ENCODE measurements around the gene TCF23.

DNA sequence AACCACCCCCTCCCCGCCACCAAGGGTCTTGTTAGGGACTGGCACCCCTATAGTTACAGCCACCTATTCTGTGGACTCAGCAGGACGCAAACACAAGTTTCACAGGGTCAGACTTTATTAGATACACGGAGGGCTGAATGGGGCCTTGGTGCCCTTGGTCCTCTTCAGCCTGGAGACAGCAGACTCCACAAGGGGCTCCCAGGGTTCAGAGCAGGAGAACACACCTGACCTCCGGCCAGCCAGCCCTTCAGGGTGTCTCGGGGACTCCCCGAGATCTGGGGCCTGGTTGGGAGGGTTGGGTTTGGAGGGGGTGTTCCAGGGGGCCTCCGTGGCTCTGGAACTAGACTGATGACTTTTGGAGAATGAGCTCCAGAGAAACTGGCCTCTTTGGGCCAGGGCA lies 12.1 kb upstream of the TCF23 start:
- TF ChIP-seq CTCF (IDR thresholded peaks at IDR 0.05) (no peak), TEAD4 (CRISPR knock-in tag; IDR thresholded peaks at IDR 0.05) (no peak), ATF2 (CRISPR knock-in tag; IDR thresholded peaks at IDR 0.05; ENCODE audit: borderline replicate concordance, low read depth) (no peak), ZNF138 (CRISPR knock-in tag; conservative IDR thresholded peaks at IDR 0.05) (no peak), USF2 (CRISPR knock-in tag; IDR thresholded peaks at IDR 0.05) (no peak)
- TF ChIP-seq, protein P1, sequence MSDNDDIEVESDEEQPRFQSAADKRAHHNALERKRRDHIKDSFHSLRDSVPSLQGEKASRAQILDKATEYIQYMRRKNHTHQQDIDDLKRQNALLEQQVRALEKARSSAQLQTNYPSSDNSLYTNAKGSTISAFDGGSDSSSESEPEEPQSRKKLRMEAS (CRISPR knock-in tag; IDR thresholded peaks at IDR 0.05): no peak
